Activated naive CD4-positive, alpha-beta T cell treated with Interleukin-2 at 50 U/mL for 16 hours (primary cell): ENCODE measurements around the gene ACAT1.
A peak's percentile ranks its signal among the peaks of the same experiment; 100 is the strongest.
"Not testable (repeated sequence)": the region's sequence is repeated elsewhere in the genome, so short reads cannot be mapped to it uniquely, and the experiment has no call there.

ENCODE experiments used
- DNase-seq: peaks from one replicate; pipeline ENCODE4 v3.0.0-alpha.2; 2020

The ACAT1 gene

GRCh38 chr11:108121274-108122155 lies at the start of gene ACAT1:
ACAT1 (plus strand) TSS chr11:108121567; CDS start chr11:108121607, 40 bp downstream.
- DNase-seq = peak; percentile 97

- DNase-seq = no peak
These were observed 36.6 kb upstream of the ACAT1 start for GRCh38 chr11:108084811-108085210.

- DNase-seq = no peak
These were observed 35.7 kb upstream of the ACAT1 start for GRCh38 chr11:108085672-108086071.

GRCh38 chr11:108092134-108092533 lies 29.2 kb upstream of the ACAT1 start:
- DNase-seq = no peak

GRCh38 chr11:108093128-108093904 lies 28.1 kb upstream of the ACAT1 start:
- DNase-seq = no peak

- DNase-seq = no peak
These were observed 24.2 kb upstream of the ACAT1 start for GRCh38 chr11:108097179-108097578.

- DNase-seq = no peak
These were observed 20.1 kb upstream of the ACAT1 start for GRCh38 chr11:108101090-108101775.

GRCh38 chr11:108111126-108111525 lies 10.2 kb upstream of the ACAT1 start:
- DNase-seq = no peak

- DNase-seq = no peak
These were observed 9.3 kb upstream of the ACAT1 start for GRCh38 chr11:108112057-108112456.

GRCh38 chr11:108115500-108116140 lies 5.7 kb upstream of the ACAT1 start:
- no peak for DNase-seq

- no peak for DNase-seq
These were observed 3.5 kb upstream of the ACAT1 start for GRCh38 chr11:108117746-108118371.

GRCh38 chr11:108120936-108121273 lies 462 bp upstream of the ACAT1 start:
- not testable (repeated sequence) for DNase-seq

- DNase-seq = no peak
These were observed 830 bp downstream of the ACAT1 start for GRCh38 chr11:108122166-108122628.

GRCh38 chr11:108125096-108125495 lies 3.7 kb downstream of the ACAT1 start:
- no peak for DNase-seq

- no peak for DNase-seq
These were observed 7.4 kb downstream of the ACAT1 start for GRCh38 chr11:108128772-108129171.

GRCh38 chr11:108131993-108132392 lies 10.6 kb downstream of the ACAT1 start:
- DNase-seq = no peak

GRCh38 chr11:108132993-108133538 lies 11.7 kb downstream of the ACAT1 start:
- not testable (repeated sequence) for DNase-seq

- DNase-seq = peak; percentile 34
These were observed 14.6 kb downstream of the ACAT1 start for GRCh38 chr11:108135845-108136544.

GRCh38 chr11:108137212-108137611 lies 15.8 kb downstream of the ACAT1 start:
- DNase-seq = no peak

- DNase-seq = no peak
These were observed 20.9 kb downstream of the ACAT1 start for GRCh38 chr11:108142304-108142703.

- no peak for DNase-seq
These were observed 23.2 kb downstream of the ACAT1 start for GRCh38 chr11:108144615-108145014.
